AML-193 (cell line): Measurements from ENCODE around the gene VPS35.
"Not testable (repeated sequence)": the region's sequence is repeated elsewhere in the genome, so short reads cannot be mapped to it uniquely, and the experiment has no call there.

Experiments
- DNase-seq, 2 experiments: peaks; one replicate each; lab custom pipeline; 2025; lab: John Stamatoyannopoulos, UW

Gene VPS35

GRCh38 chr16:46712911-46713310 lies 23.9 kb upstream of the VPS35 start:
- peak; percentile 48 to 81 for DNase-seq

GRCh38 chr16:46711106-46712058 lies 22.4 kb upstream of the VPS35 start:
- DNase-seq = peak in 1 of 2 experiments; percentile 16

- no peak for DNase-seq
Observed at GRCh38 chr16:46709469-46710005, 20.6 kb upstream of the VPS35 start.

- DNase-seq = no peak
Observed at GRCh38 chr16:46706642-46707041, 17.7 kb upstream of the VPS35 start.

GRCh38 chr16:46702030-46702429 lies 13.1 kb upstream of the VPS35 start:
- DNase-seq = no peak

GRCh38 chr16:46701615-46702014 lies 12.6 kb upstream of the VPS35 start:
- DNase-seq = no peak

- DNase-seq = no peak
Observed at GRCh38 chr16:46700048-46700447, 11.1 kb upstream of the VPS35 start.

- DNase-seq = no peak
Observed at GRCh38 chr16:46696957-46697356, 8.0 kb upstream of the VPS35 start.

- DNase-seq = no peak
Observed at GRCh38 chr16:46695937-46696336, 7.0 kb upstream of the VPS35 start.

- DNase-seq = no peak
Observed at GRCh38 chr16:46693598-46693997, 4.6 kb upstream of the VPS35 start.

GRCh38 chr16:46691726-46692125 lies 2.7 kb upstream of the VPS35 start:
- no peak for DNase-seq

- no peak for DNase-seq
Observed at GRCh38 chr16:46690281-46691178, 1.6 kb upstream of the VPS35 start.

GRCh38 chr16:46689365-46690280 lies 645 bp upstream of the VPS35 start, which contains the start of gene ORC6:
TSS of gene ORC6 (plus strand) at chr16:46689659. CDS start at chr16:46689706, 47 bp downstream.
- peak; percentile 93 to 96 for DNase-seq

- peak; percentile 76 to 77 for DNase-seq
Observed at GRCh38 chr16:46688101-46688653, 801 bp downstream of the VPS35 start.

GRCh38 chr16:46687486-46687885 lies 1.5 kb downstream of the VPS35 start:
- no peak for DNase-seq

GRCh38 chr16:46686815-46687473 lies 2.0 kb downstream of the VPS35 start:
- no peak for DNase-seq

GRCh38 chr16:46681867-46682266 lies 7.1 kb downstream of the VPS35 start:
- DNase-seq = not testable (repeated sequence)

- not testable (repeated sequence) for DNase-seq
Observed at GRCh38 chr16:46677943-46678342, 11.0 kb downstream of the VPS35 start.

- peak; percentile 67 to 75 for DNase-seq
Observed at GRCh38 chr16:46673320-46674013, 15.5 kb downstream of the VPS35 start.

- DNase-seq = no peak
Observed at GRCh38 chr16:46662123-46662522, 26.9 kb downstream of the VPS35 start.
